BE2C (cell line): ENCODE measurements around the gene ATF4.

Experiments
- DNase-seq: peaks from one replicate; pipeline ENCODE4 v3.0.0-alpha.2; 2020
- H3K27me3 ChIP-seq: fragments of 250-450 bp; sonication (Bioruptor Pico); 2 replicates; pipeline ENCODE4 v1.5.1; 2020; ENCODE audit warnings: mild to moderate bottlenecking
- H3K36me3 ChIP-seq: fragments of 250-450 bp; sonication (Bioruptor Pico); 2 replicates; pipeline ENCODE4 v1.5.1; 2020; ENCODE audit warnings: mild to moderate bottlenecking
- H3K4me1 ChIP-seq: fragments of 250-450 bp; sonication (Bioruptor Pico); 2 replicates; pipeline ENCODE4 v1.5.1; 2020
- H3K4me3 ChIP-seq: 2 replicates; pipeline ENCODE4 v1.5.1; 2011; ENCODE audit warnings: low read depth, low read length
- H3K9me3 ChIP-seq: fragments of 250-450 bp; sonication (Bioruptor Pico); 2 replicates; pipeline ENCODE4 v1.5.1; 2020
- TF ChIP-seq, protein P1 (sequence below): IDR thresholded peaks from 2 replicates; pipeline ENCODE4 v1.5.1; 2012; ENCODE audit warnings: mild to moderate bottlenecking, low read depth, low read length

The ATF4 gene

DNA sequence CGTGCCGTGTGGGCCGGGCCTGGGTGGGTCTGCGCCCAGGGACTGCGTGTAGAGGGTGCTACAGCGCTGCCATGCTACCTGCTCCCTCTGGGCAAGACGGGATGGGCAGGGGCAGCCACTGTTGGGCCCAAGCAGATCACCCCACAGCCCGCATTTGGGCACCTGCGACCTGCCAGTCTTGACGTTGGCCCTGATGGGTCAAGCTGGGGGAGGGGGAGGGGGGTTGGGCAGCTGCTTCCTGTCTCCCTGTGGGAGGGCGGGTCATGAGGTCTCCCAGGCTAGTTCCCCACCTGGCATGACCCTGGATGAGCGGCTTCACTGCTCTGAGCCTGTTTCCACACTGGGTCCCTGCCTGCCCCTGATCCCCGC is 15.0 kb downstream of the ATF4 start:
- TF ChIP-seq, protein P1, sequence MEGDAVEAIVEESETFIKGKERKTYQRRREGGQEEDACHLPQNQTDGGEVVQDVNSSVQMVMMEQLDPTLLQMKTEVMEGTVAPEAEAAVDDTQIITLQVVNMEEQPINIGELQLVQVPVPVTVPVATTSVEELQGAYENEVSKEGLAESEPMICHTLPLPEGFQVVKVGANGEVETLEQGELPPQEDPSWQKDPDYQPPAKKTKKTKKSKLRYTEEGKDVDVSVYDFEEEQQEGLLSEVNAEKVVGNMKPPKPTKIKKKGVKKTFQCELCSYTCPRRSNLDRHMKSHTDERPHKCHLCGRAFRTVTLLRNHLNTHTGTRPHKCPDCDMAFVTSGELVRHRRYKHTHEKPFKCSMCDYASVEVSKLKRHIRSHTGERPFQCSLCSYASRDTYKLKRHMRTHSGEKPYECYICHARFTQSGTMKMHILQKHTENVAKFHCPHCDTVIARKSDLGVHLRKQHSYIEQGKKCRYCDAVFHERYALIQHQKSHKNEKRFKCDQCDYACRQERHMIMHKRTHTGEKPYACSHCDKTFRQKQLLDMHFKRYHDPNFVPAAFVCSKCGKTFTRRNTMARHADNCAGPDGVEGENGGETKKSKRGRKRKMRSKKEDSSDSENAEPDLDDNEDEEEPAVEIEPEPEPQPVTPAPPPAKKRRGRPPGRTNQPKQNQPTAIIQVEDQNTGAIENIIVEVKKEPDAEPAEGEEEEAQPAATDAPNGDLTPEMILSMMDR: no peak
- H3K27me3 ChIP-seq: no peaks in the 10 kb centered on the region
- no peak for DNase-seq
- peaks cover 4% of the 10 kb centered on the region for H3K36me3 ChIP-seq
- H3K4me1 ChIP-seq: peaks cover 8% of the 10 kb centered on the region
- H3K9me3 ChIP-seq: no peaks in the 10 kb centered on the region
- H3K4me3 ChIP-seq: no peak overlapping the region

GRCh38 chr22:39535831-39536449 is 15.6 kb downstream of the ATF4 start:
- H3K4me3 ChIP-seq: no peak overlapping the region
- TF ChIP-seq, protein P1: no peak
- DNase-seq: no peak
- no peaks in the 10 kb centered on the region for H3K9me3 ChIP-seq
- H3K27me3 ChIP-seq: no peaks in the 10 kb centered on the region
- 0 out of 2 replicates have a peak, but pooled peaks cover 2% of the 10 kb centered on the region for H3K36me3 ChIP-seq
- H3K4me1 ChIP-seq: peaks cover 7% of the 10 kb centered on the region

DNA sequence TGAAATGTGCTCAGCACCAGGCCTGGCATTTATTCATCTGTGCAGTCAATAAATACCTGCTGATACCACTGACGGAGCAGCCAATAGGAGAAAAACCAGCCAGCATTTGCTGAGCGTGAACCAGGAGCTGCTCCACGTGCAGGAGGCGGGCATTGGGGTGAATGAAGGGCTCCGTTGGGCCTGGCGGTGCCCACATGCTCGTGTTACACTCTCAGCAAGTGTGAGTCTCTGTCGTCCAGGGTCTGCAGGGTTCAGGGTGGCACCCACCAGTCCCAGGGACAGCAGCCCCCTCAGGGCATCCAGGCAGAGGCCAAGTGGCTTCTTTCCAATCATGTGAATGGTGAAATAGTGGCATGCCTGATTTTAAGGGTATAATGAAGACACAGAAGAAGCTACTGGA is 16.3 kb downstream of the ATF4 start:
- Histone ChIP-seq H3K36me3 (no peaks in the 10 kb centered on the region), H3K4me3 (no peak overlapping the region), H3K27me3 (no peaks in the 10 kb centered on the region), H3K4me1 (peaks cover 4% of the 10 kb centered on the region), H3K9me3 (no peaks in the 10 kb centered on the region)
- TF ChIP-seq, protein P1: no peak
- DNase-seq: no peak

GRCh38 chr22:39537975-39538374 is 17.6 kb downstream of the ATF4 start:
- Histone ChIP-seq H3K4me1 (peaks cover 4% of the 10 kb centered on the region), H3K36me3 (no peaks in the 10 kb centered on the region), H3K4me3 (no peak overlapping the region), H3K27me3 (no peaks in the 10 kb centered on the region), H3K9me3 (no peaks in the 10 kb centered on the region)
- TF ChIP-seq, protein P1: no peak
- DNase-seq: no peak

GRCh38 chr22:39543095-39543494 is 22.7 kb downstream of the ATF4 start:
- Histone ChIP-seq H3K36me3 (no peaks in the 10 kb centered on the region), H3K9me3 (no peaks in the 10 kb centered on the region), H3K27me3 (no peaks in the 10 kb centered on the region), H3K4me3 (no peak overlapping the region), H3K4me1 (peaks cover 11% of the 10 kb centered on the region)
- TF ChIP-seq, protein P1: peak; percentile 85
- DNase-seq: peak; percentile 73

GRCh38 chr22:39545386-39546365 is 25.3 kb downstream of the ATF4 start:
- Histone ChIP-seq H3K27me3 (no peaks in the 10 kb centered on the region), H3K4me3 (no peak overlapping the region), H3K4me1 (peaks cover 11% of the 10 kb centered on the region), H3K36me3 (no peaks in the 10 kb centered on the region), H3K9me3 (no peaks in the 10 kb centered on the region)
- DNase-seq: no peak
- TF ChIP-seq, protein P1: no peak
